Esophagus squamous epithelium (tissue), 4 donors: ENCODE data around the gene LNX2.

Experiments
- POLR2A ChIP-seq, 4 donors: fragments of 450-650 bp; IDR thresholded peaks; one replicate each; pipeline ENCODE4 v1.6.1; 2017; ENCODE audit warnings: antibody characterized with exemption in 4 of 4, mild to moderate bottlenecking in 4 of 4, moderate library complexity in 3 of 4
- TF ChIP-seq, protein P1 (sequence below), 6 experiments: fragments of 450-650 bp in 4 of 6; fragments of 200-600 bp in 2 of 6; sonication (generic) in 2 of 6; IDR thresholded peaks; one replicate each; pipeline ENCODE4 v1.5.1; 2016 to 2019; ENCODE audit warnings: antibody characterized with exemption in 6 of 6, mild to moderate bottlenecking in 4 of 6, moderate library complexity in 4 of 6

DNA sequence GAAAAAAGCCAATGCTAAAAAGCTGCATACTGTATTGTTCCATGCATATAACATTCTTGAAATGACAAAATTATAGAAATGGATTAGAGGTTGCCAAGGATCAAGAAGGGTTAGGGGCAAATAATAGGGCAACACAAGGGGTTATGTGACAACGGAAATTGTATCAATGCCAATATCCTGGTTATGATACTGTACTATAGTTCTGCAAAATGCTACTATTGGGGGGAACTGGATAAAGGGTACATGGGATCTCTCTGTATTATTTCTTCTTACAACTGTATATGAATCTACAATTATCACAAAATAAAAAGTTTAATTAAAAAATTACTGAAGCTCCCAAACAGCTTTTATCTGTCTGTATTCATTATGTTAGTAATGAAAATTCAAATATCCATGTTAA lies 31.9 kb downstream of the LNX2 start:
- TF ChIP-seq, protein P1, sequence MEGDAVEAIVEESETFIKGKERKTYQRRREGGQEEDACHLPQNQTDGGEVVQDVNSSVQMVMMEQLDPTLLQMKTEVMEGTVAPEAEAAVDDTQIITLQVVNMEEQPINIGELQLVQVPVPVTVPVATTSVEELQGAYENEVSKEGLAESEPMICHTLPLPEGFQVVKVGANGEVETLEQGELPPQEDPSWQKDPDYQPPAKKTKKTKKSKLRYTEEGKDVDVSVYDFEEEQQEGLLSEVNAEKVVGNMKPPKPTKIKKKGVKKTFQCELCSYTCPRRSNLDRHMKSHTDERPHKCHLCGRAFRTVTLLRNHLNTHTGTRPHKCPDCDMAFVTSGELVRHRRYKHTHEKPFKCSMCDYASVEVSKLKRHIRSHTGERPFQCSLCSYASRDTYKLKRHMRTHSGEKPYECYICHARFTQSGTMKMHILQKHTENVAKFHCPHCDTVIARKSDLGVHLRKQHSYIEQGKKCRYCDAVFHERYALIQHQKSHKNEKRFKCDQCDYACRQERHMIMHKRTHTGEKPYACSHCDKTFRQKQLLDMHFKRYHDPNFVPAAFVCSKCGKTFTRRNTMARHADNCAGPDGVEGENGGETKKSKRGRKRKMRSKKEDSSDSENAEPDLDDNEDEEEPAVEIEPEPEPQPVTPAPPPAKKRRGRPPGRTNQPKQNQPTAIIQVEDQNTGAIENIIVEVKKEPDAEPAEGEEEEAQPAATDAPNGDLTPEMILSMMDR (IDR thresholded peaks at IDR 0.05), result no peak
- TF ChIP-seq POLR2A (IDR thresholded peaks at IDR 0.05), result no peak
